ENCODE data around the gene ITGA8.
"Not testable (repeated sequence)": the region's sequence is repeated elsewhere in the genome, so short reads cannot be mapped to it uniquely, and the experiment has no call there.

The ITGA8 gene

DNA sequence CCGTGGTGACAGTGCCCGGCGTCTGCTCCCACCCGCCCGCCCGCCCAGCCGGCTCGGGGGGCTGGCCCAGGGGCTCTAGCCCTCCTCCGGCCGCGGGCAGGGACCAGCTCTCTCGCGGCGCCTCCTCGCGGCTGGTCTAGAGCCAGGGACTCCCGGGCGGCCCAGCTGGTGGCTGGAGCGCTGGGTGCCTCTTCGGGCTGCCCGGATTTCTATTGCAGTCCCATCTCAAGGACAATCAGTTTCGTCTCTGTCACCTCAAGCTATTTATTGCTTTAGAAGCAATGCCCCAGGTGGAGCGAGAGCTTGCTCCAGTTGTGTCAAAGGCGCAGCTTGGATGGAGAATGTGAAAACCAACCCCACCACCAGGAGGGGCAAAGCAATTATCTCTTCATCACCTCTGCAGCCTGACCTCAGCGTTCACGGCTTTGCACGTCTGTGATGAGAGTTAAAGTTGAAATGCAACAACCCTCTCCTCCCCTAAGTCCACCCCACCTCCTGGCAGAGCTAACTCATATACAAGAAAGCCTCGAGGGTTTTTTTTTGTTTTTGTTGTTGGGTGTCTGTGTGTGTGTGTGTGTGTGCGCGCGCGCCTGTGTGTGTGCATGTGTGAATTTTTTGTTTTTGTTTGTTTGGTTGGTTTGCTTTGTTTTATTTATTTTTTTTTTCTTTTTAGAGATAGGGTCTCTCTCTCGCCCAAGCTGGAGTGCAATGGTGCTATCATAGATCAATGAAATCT lies at the start of gene ITGA8:
ITGA8 (minus strand) TSS at position 24 of the 736 bp plus-strand sequence. CDS start 151 bp downstream, outside the sequence.
- TF ChIP-seq, protein P1, sequence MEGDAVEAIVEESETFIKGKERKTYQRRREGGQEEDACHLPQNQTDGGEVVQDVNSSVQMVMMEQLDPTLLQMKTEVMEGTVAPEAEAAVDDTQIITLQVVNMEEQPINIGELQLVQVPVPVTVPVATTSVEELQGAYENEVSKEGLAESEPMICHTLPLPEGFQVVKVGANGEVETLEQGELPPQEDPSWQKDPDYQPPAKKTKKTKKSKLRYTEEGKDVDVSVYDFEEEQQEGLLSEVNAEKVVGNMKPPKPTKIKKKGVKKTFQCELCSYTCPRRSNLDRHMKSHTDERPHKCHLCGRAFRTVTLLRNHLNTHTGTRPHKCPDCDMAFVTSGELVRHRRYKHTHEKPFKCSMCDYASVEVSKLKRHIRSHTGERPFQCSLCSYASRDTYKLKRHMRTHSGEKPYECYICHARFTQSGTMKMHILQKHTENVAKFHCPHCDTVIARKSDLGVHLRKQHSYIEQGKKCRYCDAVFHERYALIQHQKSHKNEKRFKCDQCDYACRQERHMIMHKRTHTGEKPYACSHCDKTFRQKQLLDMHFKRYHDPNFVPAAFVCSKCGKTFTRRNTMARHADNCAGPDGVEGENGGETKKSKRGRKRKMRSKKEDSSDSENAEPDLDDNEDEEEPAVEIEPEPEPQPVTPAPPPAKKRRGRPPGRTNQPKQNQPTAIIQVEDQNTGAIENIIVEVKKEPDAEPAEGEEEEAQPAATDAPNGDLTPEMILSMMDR (conservative IDR thresholded peaks at IDR 0.05; ENCODE audit: low read length): peak; percentile 62
- peak; percentile 33 for DNase-seq (ENCODE audit: low read depth)
- H3K4me3 ChIP-seq (ENCODE audit: low read length): peak within 1 kb of the TSS; percentile 56

DNA sequence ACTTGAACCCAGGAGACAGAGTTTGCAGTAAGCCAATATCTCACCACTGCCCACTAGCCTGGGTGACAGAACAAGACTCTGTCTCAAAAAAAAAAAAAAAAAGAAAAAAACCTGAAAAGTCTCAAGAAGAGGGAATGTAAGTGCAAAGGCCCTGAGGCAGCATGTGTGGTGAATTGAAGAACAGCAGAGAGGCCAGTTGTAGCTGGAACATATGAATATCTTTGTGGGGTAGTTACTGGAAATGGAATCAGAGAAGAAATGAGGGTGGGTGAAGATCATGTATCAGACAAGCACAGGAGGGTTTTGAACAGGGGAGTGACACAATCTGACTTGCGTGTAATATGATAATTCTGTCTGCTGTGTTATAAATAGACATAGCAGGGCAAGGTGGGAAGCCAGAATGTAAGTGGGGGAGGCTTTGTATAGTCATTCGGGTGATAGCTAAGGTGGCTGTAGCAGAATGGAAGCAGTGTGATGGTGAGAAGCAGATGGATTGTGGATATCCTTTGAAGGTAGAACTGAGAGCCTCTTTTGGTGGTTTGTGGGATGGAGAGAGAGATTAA lies 45.3 kb upstream of the ITGA8 start:
- H3K4me3 ChIP-seq (ENCODE audit: low read length): no peak overlapping the region
- DNase-seq (ENCODE audit: low read depth): no peak
- TF ChIP-seq, protein P1 (conservative IDR thresholded peaks at IDR 0.05; ENCODE audit: low read length): no peak

DNA sequence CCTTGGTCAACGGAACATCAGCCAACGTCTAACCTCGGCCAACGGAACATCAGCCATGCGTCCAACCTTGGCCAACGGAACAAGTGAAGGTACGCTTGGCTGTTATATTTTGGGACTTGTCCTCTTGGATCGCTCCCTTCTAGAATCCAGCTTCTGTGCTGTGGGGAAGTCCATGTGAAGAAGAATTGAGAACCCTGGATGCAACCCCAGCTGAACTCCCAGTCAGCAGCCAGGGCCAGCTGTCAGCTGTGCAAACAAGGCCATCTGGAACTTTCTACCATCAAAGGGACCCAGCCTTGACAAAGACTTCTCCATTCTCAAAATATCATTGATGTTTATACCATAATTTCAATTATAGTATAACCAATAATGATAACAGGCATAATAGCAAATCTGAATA lies 43.3 kb upstream of the ITGA8 start:
- DNase-seq (ENCODE audit: low read depth): no peak
- TF ChIP-seq, protein P1 (conservative IDR thresholded peaks at IDR 0.05; ENCODE audit: low read length): no peak
- H3K4me3 ChIP-seq (ENCODE audit: low read length): no peak overlapping the region

DNA sequence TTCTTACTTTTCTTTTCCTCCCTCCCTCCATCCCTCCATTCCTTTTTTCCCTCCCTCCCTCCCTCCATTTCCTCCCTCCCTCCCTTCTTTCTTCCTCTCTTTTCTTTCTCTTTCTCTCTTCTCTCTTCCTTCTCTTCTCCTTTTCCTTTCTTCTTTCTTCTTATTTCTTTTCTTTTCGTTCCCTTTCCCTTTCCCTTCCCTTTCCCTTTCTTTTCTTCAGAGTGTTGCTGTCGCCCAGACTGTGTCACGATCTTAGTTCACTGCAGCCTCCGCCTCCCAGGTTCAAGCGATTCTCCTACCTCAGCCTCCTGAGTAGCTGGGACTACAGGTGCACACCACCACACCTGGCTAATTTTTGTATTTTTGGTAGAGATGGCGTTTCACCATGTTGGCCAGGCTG lies 42.5 kb upstream of the ITGA8 start:
- not testable (repeated sequence) for H3K4me3 ChIP-seq (ENCODE audit: low read length); DNase-seq (ENCODE audit: low read depth)

DNA sequence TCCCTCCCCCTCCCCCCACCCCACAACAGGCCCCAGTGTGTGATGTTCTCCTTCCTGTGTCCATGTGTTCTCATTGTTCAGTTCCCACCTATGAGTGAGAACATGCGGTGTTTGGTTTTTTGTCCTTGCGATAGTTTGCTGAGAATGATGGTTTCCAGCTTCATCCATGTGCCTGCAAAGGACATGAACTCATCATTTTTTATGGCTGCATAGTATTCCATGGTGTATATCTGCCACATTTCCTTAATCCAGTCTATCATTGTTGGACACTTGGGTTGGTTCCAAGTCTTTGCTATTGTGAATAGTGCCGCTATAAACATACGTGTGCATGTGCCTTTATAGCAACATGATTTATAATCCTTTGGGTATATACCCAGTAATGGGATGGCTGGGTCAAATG lies 41.5 kb upstream of the ITGA8 start:
- H3K4me3 ChIP-seq (ENCODE audit: low read length); DNase-seq (ENCODE audit: low read depth): not testable (repeated sequence)

DNA sequence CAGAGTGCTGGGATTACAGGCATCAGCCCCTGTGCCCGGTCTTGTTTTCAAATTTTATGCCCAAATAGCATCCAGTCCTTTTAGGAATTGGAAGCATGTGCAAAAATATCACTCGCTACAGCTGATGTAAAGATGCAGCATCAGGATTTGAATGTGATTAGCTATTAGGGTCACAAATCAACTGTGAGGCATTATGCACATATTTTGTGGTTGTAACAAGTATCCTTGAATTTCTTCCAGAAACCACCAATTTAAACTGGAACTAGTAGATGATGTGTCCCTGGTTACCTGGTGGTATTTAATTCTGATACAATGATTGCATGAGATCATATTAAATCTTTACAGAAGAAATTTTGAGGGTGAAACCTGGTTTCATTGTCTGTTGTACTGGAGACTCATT lies 41.0 kb upstream of the ITGA8 start:
- no peak overlapping the region for H3K4me3 ChIP-seq (ENCODE audit: low read length)
- DNase-seq (ENCODE audit: low read depth): peak; percentile 23
- TF ChIP-seq, protein P1 (conservative IDR thresholded peaks at IDR 0.05; ENCODE audit: low read length): no peak

DNA sequence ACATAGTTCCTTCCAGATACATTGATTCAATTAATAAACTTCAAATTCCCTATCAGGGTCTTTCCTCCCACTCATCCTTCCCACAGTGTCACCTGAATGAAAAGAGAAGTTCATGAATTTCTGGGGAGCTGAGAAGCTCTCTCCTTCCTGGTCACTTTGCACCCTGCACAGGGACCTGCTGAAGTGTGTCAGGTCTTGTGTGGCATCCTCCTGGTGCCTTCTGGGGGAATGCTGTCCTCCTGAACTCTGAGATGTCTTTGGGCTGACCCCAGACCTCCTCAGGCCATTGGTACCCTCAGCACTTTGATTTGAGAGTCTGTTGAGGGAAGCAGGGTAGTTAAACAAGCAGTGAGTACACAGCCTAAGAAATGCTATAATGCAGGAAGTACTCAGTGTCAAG lies 39.5 kb upstream of the ITGA8 start:
- H3K4me3 ChIP-seq (ENCODE audit: low read length): no peak overlapping the region
- TF ChIP-seq, protein P1 (conservative IDR thresholded peaks at IDR 0.05; ENCODE audit: low read length): no peak
- no peak for DNase-seq (ENCODE audit: low read depth)

DNA sequence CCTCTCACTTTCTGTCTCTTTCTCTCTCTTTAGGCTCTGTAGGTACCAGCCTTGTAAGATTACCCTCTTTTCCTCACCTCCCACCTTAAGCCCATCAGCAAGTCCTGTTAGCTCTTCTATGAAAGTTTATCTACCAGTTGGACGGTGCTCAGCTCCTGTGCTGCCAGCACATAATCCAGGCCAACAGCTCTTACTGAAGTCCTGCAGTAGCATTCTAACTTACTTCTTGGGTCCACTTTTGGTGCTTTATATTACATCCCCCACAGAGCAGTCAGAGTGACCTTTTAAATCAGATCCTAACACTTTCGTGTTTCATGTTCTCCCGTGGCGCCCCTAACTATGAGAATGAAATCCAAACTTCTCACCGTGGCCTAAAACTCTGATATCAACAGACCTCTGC lies 38.9 kb upstream of the ITGA8 start:
- H3K4me3 ChIP-seq (ENCODE audit: low read length): no peak overlapping the region
- TF ChIP-seq, protein P1 (conservative IDR thresholded peaks at IDR 0.05; ENCODE audit: low read length): no peak
- DNase-seq (ENCODE audit: low read depth): no peak
